ENCODE measurements around the gene TRIP12.
"Not testable (repeated sequence)": the region's sequence is repeated elsewhere in the genome, so short reads cannot be mapped to it uniquely, and the experiment has no call there.

The TRIP12 gene

GRCh38 chr2:229874647-229875046 lies 47.2 kb downstream of the TRIP12 start:
- DNase-seq (ENCODE audit: low read depth) = no peak

- DNase-seq (ENCODE audit: low read depth) = no peak
Observed at GRCh38 chr2:229873123-229873581, 48.7 kb downstream of the TRIP12 start.

GRCh38 chr2:229870903-229871656 lies 50.7 kb downstream of the TRIP12 start:
- DNase-seq (ENCODE audit: low read depth) = no peak

- no peak for DNase-seq (ENCODE audit: low read depth)
Observed at GRCh38 chr2:229869226-229869625, 52.6 kb downstream of the TRIP12 start.

- no peak for DNase-seq (ENCODE audit: low read depth)
Observed at GRCh38 chr2:229868794-229869193, 53.0 kb downstream of the TRIP12 start.

GRCh38 chr2:229865033-229865432 lies 56.8 kb downstream of the TRIP12 start:
- DNase-seq (ENCODE audit: low read depth) = no peak

GRCh38 chr2:229861431-229861830 lies 60.4 kb downstream of the TRIP12 start:
- no peak for DNase-seq (ENCODE audit: low read depth)

- no peak for DNase-seq (ENCODE audit: low read depth)
Observed at GRCh38 chr2:229860334-229860733, 61.5 kb downstream of the TRIP12 start.

GRCh38 chr2:229858351-229858750 lies 63.5 kb downstream of the TRIP12 start:
- DNase-seq (ENCODE audit: low read depth) = no peak

GRCh38 chr2:229857634-229858033 lies 64.2 kb downstream of the TRIP12 start:
- no peak for DNase-seq (ENCODE audit: low read depth)

- DNase-seq (ENCODE audit: low read depth) = no peak
Observed at GRCh38 chr2:229856413-229856812, 65.4 kb downstream of the TRIP12 start.

- DNase-seq (ENCODE audit: low read depth) = no peak
Observed at GRCh38 chr2:229855116-229855515, 66.7 kb downstream of the TRIP12 start.

- no peak for DNase-seq (ENCODE audit: low read depth)
Observed at GRCh38 chr2:229852565-229852964, 69.2 kb downstream of the TRIP12 start.

GRCh38 chr2:229851870-229852269 lies 69.9 kb downstream of the TRIP12 start:
- DNase-seq (ENCODE audit: low read depth) = no peak

GRCh38 chr2:229850355-229851275 lies 71.2 kb downstream of the TRIP12 start:
- DNase-seq (ENCODE audit: low read depth) = not testable (repeated sequence)

GRCh38 chr2:229849073-229849472 lies 72.7 kb downstream of the TRIP12 start:
- no peak for DNase-seq (ENCODE audit: low read depth)

GRCh38 chr2:229843613-229844012 lies 78.2 kb downstream of the TRIP12 start:
- DNase-seq (ENCODE audit: low read depth) = no peak

- no peak for DNase-seq (ENCODE audit: low read depth)
Observed at GRCh38 chr2:229838729-229839128, 83.1 kb downstream of the TRIP12 start.

- DNase-seq (ENCODE audit: low read depth) = no peak
Observed at GRCh38 chr2:229836847-229837246, 85.0 kb downstream of the TRIP12 start.

- DNase-seq (ENCODE audit: low read depth) = no peak
Observed at GRCh38 chr2:229835596-229836283, 86.1 kb downstream of the TRIP12 start.

GRCh38 chr2:229834368-229834767 lies 87.4 kb downstream of the TRIP12 start:
- DNase-seq (ENCODE audit: low read depth) = not testable (repeated sequence)

- DNase-seq (ENCODE audit: low read depth) = no peak
Observed at GRCh38 chr2:229832510-229832898, 89.3 kb downstream of the TRIP12 start.
